Measurements from ENCODE around the gene DGKG.

Gene DGKG

DNA sequence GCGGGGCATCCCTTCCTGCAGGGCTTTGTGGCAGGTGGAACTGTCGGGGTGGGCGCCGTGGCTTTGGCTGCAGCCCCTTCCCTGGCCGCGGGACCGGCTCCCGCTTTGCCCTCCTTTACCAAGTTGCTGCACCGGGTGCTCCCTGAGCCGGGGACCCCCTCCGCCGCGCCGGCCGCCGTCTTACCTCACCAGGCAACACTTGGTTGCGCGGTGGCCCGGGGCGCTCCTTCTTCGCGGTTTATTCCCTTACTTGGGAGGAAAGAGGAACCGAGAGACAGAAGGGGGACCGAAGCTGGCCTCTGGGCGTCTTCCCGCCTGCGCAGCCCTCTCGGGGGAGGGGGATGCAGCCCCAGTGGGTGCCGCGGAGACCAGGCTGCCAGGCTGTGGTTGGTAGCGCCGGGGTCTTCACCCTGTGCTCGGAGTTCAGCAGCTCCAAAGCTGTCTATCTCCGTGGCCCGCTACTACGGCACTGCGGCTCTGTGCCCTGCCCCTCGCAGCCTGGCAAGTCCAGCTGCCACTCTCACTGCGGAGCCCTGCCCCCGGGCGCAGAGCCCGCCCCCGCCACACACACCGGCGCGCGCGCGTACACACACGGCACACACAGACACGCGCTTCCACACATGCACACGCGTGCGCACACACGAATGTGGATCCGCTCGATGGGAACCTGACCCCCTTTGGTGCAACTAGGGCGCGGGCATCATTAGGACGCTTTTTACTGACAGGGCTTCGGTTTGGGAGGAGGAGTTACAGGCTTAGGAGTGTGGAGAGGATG lies at the start of gene DGKG:
Gene DGKG (minus strand): TSS at position 473 of the 775 bp plus-strand sequence. CDS start 41,775 bp downstream, outside the sequence.
- no peak for DNase-seq

DNA sequence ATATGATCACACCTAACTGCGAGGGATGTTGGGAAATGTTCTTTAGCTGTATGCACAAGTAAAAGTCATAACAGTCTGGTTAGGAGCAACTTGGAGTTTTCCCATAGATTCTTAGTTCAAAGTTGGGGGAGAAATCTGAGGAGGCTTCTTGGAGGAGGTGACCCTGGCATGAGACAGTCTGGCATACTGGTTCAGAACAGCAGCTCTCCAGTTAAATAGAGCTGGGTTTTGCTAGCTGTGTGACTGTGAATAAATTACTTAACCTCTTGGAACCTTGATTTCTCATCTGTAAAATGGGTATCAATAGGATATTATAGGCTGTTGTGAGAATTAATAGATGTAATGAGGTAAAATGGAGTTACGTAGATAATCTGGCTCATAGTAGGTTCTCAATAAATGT lies 49.1 kb upstream of the DGKG start:
- no peak for DNase-seq

DNA sequence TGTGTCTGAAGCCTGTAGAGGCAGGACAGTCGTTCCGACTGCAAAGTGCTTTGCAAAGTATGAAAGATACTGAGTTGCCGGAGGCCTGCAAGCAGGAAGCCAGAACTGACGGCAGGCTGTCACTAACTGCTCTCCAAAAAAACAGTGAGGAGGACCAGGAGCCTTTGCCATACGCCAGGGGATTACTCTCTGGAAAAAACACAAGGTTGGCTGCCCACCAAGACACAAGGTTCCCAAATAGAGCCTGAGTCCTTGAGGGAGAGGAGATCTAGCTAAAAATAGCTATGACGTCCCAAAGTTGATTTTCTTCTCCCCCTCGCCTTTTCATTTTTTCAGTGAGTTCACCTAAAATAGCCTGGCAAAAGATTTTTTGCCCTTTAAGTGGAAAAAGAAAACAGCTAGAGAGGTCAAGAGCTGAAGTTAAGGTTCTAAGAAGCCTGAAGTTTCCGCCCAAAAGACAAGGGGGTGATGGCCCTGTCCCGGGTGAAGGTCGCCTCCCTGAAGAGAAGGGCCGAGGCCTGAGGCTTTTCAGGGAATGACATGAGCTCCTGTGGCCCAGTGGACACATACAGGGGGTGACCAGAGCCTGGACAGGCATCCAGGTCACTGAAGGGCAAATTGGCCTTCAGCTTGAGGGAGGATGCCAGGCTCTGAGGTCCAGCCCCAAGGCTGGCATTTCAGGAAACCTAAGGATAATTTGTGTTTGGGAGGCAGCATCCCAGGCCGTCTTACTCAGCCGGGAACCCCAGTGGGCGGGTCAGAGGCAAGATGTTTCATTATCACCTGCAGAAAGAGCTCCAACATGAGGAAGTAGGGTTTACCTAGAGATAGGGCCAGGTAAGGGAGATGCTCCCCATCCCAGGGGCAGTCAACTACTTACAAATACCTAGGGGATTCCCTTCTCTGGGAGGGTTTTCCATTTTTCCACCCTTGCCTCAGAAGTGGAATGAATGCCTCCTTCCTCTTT lies 44.9 kb upstream of the DGKG start:
- no peak for DNase-seq

DNA sequence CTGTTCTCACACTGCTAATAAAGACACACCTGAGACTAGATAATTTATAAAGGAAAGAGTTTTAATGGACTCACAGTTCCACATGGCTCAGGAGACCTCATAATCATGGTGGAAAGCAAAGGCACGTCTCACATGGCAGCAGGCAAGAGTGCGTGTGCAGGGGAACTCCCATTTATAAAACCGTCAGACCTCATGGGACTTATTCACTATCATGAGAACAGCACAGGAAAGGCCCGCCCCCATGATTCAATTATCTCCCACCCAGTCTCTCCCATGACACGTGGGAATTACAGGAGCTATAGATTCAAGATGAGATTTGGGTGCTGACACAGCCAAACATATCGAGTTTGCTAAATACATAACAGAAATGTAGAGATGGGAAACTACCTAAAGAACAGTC lies 39.5 kb upstream of the DGKG start:
- no peak for DNase-seq

DNA sequence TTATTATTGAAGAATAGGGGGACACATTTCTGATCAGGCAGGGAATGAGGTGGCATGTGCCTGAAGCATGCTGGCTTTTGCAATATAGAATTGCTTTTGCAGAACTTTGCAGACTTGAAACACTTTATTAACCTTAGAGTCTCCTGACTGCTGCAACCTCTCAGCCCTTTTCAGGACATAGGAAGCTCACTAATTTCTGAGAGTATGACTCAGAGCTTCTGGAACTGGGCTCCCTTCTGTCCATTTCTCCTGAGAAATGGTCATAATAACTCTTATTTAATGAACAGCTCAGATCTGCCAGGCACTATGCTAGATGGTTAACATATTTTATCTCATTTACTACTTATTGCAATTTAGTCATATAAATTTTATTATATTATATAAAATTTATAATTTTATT lies 38.6 kb upstream of the DGKG start:
- DNase-seq: no peak

DNA sequence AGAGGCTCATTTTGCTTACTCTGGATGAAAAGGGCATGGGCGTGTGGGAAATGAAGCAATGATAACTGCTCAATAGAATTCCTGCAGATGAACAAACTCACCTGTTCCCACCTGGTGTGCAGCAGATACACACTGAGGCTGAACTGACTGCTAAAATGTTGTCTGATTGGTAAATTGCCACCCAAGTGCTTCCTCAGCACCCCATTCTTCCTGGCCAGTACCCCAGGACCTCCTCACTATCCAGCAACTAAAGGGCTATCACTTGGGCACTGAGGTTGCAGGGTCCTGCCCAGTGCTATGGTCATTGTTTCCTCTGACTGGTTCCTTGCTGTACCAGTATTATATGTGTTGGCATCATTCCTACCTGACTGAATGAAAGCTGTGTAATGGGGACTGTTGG lies 38.0 kb upstream of the DGKG start:
- DNase-seq: no peak

DNA sequence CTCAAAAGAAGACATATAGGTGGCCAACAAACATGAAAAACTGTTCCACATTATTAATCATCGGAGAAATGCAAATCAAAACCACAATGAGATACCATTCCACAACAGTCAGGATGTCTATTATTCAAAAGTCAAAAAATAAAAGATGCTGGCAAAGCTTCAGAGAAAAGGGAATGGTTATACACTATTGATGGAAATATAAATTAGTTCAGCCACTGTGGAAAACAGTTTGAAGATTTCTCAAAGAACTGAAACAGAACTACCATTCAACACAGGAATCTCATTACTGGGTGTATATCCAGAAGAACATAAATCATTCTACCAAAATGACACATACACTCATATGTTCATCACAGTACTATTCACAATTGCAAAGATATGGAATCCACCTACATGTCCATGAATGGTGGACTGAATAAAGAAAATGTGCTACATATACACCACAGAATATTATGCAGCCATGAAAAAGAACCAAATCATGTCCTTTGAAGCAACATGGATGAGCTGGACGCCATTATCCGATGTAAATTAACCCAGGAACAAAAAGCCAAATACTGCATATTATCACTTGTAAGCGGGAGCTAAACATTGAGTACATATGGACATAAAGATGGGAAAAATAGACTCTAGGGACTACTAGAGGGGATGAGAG lies 32.7 kb upstream of the DGKG start:
- DNase-seq: no peak

DNA sequence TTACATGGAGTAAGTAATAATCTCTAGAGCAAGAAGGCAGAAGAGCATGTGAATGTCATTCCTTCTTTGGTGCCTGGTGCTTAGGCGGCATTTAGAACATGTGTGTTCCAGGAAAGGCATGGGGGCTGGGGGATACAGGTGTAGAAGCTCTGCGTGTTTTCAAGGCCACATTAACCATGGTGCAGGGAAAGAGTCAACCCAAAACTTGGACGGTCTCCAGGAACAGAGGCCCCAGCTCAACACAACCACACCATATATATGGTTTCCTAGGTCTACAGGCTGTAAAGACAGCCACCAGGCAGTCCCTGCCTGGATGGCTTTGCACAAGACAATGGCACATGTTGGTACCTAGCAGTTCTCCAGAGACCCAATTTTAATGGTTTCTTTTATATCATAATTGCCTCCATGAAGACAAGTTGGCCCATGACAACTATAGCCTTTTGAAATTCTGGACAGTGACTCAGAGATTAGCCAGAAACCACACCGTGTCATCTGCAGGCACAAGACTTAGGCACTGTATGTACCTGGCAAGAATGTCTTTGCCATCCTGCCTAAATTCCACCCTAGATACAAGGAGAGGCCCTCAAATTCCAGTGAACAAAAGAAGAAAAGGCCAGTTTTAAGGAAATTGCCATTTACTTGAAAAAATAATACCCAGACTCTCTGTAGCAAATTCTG lies 25.0 kb upstream of the DGKG start:
- DNase-seq: no peak

DNA sequence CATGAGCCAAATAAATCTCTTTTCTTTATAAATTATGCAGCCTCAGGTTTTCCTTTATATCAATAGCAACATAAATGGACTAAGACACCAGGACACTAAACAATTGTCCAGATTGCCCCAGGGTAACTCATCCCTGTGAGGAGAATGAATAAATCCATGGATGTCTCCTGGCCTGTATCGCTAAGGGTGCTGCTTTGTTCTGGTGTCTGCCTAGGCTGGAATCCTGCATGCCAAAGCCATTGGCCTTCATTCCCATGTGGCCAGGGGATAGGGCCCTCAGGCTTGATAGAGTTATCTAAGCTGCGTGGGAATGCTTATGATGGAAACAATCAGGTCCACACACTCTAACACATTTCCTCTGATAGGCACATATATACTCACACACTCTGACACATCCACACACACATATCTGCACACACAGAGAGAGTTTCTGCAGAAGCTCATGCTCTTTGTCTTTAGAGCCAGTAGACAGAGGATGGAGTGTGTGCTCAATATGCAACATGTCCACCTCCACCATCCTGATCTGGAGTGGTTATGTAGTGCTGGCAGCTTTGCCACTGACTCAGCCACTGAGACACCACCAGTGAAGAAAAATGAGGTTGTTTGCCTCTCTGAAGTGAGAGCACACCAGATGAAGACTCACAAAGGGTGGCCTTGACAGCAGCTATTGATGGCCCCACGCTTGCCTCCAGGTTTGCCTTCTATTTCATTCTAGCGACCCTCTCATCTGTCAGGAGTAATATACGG lies 24.0 kb upstream of the DGKG start:
- no peak for DNase-seq

DNA sequence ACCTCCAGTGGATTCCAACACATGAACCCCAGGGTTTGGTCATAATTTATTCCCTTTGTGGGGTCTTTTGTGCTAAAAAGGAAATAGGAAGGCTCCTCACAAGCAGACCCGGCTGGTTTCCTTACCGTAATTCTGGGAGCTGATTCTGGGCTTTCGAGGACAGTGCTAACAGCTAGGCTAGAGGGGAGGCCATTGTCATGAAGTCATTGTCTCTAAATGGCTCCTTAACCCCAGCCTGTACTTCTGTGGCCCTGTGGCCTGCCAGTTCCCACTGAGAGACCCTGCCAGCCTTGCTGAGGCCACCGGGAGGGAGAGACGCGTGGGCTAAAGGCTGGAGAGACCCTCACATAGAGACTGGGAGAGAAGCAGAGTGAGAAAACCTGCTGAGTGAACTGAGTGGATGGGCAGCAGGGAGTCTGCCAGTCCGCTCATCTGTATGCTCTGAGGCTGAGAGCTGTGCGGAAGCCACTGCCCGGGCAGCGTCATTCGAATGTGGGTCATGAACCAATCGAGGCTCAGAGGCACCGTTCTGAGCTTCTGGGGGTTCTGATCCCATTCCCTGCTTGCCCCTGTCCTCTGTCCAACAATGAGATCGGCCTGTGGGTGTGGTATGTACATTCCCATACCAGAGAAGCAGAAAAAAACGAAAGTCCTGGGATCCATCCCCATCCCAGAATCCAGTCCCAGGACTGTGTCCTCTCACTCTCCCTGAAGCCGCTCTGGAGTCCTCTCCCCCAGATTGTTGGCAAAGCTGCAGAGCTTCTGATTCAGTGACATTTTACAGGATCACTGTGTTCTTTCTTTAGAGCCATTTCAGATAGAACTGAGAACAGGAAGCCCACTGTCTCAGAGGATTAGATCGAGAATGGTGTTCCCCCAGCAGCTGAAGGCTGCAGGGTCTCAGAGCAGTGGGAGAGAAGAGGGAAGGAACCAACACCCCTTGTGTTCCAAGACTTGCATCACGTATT lies 21.3 kb upstream of the DGKG start:
- DNase-seq: no peak

DNA sequence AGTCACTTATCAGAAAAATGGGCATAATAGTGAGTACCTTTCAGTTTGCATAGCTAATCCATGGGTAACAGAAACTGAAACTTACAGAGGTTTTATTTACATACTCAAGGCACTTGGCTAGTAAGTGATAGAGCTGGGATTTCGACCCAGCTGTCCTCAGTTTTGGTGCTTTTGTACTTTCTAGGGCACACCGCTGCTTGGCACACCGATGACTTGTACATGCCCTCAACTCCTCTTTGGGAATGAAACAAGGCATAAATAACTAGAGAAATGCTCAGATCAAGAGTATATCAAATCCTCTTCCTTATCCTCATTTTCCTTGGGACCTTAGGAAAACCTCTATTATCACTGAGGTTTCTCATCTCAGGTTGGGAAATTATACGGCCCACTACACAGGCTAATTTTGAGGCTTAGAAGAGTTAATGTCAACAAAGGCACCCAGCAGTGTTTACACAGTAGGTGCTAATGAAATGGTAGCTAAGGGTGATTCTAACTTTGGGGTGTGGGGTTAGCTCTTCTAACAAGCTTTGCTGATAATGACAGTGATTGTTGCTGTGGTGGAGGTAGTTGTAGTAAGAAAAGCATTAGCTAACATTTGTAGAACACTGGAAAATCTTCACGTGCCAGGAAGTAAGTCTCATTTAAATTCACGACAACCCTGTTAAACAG lies 20.3 kb upstream of the DGKG start:
- no peak for DNase-seq

DNA sequence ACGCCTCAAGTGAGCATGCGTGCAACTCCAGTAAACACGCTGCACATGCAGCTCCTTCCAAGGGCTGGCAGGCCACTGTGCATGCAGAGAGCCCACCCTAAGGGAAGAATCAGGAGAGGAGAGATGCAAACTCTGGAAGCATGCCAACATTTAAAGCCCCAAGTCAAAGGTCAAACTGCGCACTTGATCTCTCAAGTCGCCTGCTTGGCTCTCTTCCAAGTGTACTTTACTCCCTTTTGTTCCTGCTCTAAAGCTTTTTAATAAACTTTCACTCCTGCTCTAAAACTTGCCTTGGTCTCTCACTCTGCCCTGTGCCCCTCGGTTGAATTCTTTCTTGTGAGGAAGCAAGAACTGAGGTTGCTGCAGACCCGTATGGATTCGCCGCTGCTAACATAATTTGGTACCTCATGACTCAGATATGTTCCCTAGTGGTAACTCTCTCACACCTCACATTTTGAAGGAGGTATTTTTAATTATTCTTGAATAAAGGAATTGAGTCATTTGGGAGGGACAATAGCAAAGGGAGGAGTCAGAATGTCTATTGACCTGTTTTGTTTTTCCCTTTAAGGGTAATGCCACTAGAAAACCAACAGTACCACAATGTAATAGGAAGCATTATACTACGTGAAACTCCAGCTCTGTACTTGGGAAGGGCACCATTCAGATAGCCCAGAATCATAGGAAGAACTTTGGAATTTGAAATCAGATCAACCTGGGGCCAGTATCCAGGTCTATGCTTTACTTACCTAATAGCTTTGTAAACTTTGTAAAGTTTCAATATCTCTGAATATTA lies 19.6 kb upstream of the DGKG start:
- DNase-seq: no peak

DNA sequence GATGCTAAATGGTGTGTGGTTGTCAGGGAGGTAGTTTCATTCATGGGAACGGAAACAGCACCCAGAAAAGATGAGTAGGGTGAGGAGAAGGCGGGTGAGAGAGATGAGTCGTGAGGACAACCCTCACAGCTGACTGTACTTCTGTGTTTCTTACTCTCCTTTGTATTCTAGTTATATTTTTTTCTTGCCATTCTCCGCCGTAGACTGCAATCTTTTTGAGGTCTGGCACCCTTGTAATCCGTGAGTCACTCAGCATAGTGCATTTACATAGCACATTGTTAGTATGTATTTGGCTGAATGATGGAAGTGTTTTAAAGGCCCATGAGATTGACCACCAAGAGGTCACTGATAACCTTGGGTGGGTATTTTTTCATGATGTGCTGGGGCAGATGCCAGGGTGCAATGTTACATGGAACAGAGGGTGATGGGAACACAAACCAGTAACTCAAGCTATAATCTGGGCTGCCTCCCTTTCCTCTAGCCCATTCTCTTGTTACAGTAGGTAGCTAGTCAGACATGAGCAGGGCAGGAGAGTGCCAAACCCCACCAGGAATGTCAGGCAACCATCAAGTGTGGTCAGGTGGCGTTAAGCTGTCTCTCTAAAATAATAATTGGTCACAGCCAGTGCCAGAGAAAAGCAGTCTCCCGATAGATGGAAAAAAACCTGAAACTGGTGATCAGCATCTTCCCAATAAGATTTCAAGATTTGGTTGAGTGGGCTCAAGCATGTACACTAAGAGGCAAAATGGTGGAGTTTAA lies 18.8 kb upstream of the DGKG start:
- DNase-seq: no peak

DNA sequence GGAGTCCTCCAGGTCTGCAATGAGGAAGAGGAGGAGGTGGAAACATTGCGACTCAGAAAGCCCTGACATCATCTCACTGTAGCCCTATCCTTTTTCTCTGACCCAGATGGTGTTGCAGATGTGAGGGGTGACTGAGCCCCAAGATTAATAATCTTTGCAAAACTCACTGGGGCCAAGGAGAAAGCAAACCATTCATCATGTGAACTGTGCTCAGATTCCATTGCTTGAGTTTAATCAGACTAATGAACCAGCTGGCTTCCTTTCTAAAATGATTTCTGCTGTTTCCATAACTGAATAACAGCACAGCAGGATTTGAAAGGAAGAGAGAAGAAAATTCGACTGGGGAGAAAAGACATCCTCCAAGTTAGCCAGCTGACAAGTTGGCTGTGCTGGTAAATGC lies 13.4 kb upstream of the DGKG start:
- DNase-seq: no peak

DNA sequence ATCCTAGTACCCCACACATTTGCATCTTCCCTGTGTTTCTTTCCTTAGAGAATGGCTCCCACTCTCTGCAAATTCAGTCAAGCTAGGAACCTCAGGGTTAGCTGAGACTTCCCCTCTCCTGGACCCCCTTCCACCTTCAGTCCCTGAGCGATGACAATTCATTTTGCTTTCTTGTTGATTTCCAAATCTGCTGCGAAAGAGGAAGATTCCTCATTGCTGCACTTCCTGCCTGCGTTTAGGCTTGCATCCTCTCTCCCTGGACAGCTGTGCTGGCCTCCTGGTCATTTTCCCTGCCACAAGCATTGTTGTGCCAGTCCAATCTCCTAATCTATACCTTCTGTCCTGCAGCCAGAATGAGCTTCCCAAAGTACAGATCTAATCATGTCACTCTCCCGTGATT lies 12.3 kb upstream of the DGKG start:
- DNase-seq: no peak

DNA sequence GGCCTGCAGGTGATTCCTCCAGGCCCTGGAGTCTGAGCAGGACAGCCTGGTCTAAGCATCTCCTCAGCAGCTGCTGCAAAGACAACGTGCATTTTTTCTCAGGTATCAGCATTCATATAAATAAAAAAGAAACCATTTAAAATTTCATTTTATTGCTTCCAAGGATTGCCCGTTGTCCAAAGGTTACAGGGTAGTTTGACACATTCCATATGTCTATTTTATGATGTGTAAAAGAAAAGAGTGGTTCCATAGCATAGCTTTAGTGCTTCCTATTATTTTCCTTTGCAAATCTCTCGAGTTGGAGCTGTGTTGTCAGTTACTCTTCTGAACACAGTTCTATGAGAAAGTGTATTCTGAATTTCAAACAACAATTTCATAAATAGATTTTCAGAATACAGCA lies 7.2 kb upstream of the DGKG start:
- no peak for DNase-seq

DNA sequence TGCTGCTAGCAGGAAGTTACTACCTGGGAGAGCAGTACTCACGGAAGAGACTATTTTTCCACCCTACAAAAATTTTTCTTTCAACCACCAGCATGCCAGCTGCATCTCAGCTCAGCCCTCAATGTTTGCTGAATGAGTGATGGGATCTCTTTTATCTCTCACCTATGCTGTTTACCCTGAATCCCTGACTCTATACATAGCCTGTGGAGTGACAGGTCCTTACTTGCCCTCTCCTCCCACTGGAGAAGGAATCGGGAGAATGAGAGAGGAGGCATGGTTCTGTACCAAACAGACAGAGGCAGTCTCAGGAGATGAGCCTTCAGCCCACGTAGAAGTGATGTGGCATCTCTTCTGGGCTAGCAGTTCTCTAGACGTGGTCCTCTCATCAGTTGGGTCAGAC lies 6.7 kb upstream of the DGKG start:
- DNase-seq: no peak

DNA sequence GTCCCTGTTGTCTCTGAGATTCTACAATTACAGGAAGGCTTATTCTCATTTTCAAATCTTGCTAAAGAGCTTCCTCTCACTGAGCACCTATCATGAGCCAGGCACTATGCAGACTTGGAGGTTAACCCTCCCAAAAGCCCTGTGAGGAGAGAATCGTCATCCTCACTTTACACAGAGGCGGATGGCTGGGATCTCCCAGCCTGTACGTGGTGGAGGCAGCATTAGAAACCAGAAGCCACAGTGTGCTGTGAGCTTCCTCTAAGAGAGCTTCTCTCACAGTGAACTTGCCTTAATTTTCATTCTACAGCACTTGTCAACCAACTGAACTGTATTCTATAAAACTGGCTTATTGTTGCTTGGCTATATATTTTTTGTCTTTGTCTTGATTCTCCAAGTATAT lies 6.1 kb upstream of the DGKG start:
- DNase-seq: no peak

DNA sequence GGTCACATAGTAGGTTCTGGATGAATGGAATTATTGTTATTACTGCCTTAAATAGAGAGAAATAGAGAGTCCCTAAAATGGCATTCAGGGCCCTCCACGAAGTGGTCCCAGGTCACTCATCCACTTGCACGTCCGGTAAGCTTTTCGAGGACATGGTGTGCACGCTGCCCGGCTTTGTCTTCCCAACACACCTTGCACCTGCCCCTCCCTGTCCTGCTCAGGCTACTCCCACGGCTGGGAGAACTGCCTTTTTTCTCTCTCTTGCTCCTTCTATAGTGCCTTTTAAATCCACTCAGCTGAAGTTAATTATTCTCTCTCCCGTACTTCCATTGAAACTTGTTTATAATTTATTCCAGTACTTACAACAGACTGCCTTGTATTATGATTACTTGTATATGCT lies 5.6 kb upstream of the DGKG start:
- DNase-seq: no peak

Measured in NCI-H2029 treated with DMSO at 0.1 percent for 48 hours (cell line).